ENCODE measurements around the gene NUP210. TPM values are rescaled to one million over a fixed set of nuclear protein-coding genes. Genes with fewer than 3 reads are reported as not detected.

The NUP210 gene
- total and polyA plus RNA-seq, 4 donors = 9.9 to 38.6 (median 22.9) TPM

DNA sequence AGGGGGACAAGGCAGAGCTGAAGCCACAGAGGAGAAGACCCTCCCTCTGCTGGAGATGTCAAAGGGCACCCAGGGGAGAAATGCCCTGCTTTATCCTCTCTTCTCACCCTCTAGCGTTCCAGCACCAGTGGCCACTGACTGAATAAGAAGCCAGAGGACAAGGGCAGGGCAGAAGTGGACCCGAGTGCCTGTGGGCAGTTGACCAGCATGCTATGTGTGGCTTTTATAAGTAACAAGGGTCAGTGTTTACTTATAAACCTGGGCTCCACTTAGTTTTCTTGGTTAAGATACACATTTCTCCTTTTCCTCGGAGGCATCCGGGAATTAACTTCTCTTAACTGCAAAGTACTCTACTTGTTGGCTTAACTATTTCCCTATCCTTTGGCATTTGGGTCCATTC, 46.7 kb upstream of the NUP210 start:
- peaks cover 0 to 8% (median 4%) of the 10 kb centered on the region in 4 donors for H3K4me1 ChIP-seq (ENCODE audit: control insufficient read depth in 4 of 4, insufficient read depth in 4 of 4, low read length in 3 of 4)
- H3K27me3 ChIP-seq (ENCODE audit: control insufficient read depth in 4 of 4, insufficient read depth in 4 of 4, low read length in 3 of 4) = no peaks in the 10 kb centered on the region
- no peak overlapping the region for H3K4me3 ChIP-seq (ENCODE audit: low read depth in 1 of 3, low read length in 3 of 3)
- no peak overlapping the region for H3K9ac ChIP-seq (ENCODE audit: low read depth in 1 of 2, low read length in 2 of 2)
- DNase-seq (ENCODE audit: low spot score) = no peak
- TF ChIP-seq YY1 (IDR thresholded peaks at IDR 0.05) (no peak), JUND (IDR thresholded peaks at IDR 0.05) (no peak), HNF4G (IDR thresholded peaks at IDR 0.05) (no peak), FOXA1 (IDR thresholded peaks at IDR 0.05) (no peak), FOXA2 (IDR thresholded peaks at IDR 0.05) (no peak), CTCF (IDR thresholded peaks at IDR 0.05; ENCODE audit: low read depth, low read length, missing input control) (no peak), HNF4A (conservative IDR thresholded peaks at IDR 0.05) (no peak)
- TF ChIP-seq, protein P1, sequence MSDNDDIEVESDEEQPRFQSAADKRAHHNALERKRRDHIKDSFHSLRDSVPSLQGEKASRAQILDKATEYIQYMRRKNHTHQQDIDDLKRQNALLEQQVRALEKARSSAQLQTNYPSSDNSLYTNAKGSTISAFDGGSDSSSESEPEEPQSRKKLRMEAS (IDR thresholded peaks at IDR 0.05) = no peak
- no peaks in the 10 kb centered on the region for H3K36me3 ChIP-seq (ENCODE audit: control insufficient read depth in 4 of 4, insufficient read depth in 3 of 4, low read depth in 1 of 4, low read length in 3 of 4)
- 95% methylated on average over 4 of the region's 4 CpGs for WGBS
- H3K9me3 ChIP-seq (ENCODE audit: control insufficient read depth in 4 of 4, low read length in 3 of 4) = no peaks in the 10 kb centered on the region
- no peak overlapping the region for H3K27ac ChIP-seq (ENCODE audit: low read depth in 1 of 2, low read length in 2 of 2)

- WGBS = 88% methylated on average over 4 of the region's 4 CpGs
- no peak overlapping the region for H3K9ac ChIP-seq (ENCODE audit: low read depth in 1 of 2, low read length in 2 of 2)
- H3K27ac ChIP-seq (ENCODE audit: low read depth in 1 of 2, low read length in 2 of 2) = no peak overlapping the region
- no peaks in the 10 kb centered on the region for H3K36me3 ChIP-seq (ENCODE audit: control insufficient read depth in 4 of 4, insufficient read depth in 3 of 4, low read depth in 1 of 4, low read length in 3 of 4)
- no peaks in the 10 kb centered on the region for H3K4me1 ChIP-seq (ENCODE audit: control insufficient read depth in 4 of 4, insufficient read depth in 4 of 4, low read length in 3 of 4)
- TF ChIP-seq HNF4G (IDR thresholded peaks at IDR 0.05) (no peak), EGR1 (IDR thresholded peaks at IDR 0.05; ENCODE audit: low read depth in 2 of 2) (no peak), FOXA1 (IDR thresholded peaks at IDR 0.05) (no peak), YY1 (IDR thresholded peaks at IDR 0.05) (no peak), RAD21 (IDR thresholded peaks at IDR 0.05) (no peak), RXRA (IDR thresholded peaks at IDR 0.05) (no peak), SP1 (IDR thresholded peaks at IDR 0.05) (no peak), GABPA (IDR thresholded peaks at IDR 0.05 in 1 of 2, conservative IDR thresholded peaks at IDR 0.05 in 1 of 2) (no peak), JUND (IDR thresholded peaks at IDR 0.05) (no peak)
- TF ChIP-seq, protein P2, sequence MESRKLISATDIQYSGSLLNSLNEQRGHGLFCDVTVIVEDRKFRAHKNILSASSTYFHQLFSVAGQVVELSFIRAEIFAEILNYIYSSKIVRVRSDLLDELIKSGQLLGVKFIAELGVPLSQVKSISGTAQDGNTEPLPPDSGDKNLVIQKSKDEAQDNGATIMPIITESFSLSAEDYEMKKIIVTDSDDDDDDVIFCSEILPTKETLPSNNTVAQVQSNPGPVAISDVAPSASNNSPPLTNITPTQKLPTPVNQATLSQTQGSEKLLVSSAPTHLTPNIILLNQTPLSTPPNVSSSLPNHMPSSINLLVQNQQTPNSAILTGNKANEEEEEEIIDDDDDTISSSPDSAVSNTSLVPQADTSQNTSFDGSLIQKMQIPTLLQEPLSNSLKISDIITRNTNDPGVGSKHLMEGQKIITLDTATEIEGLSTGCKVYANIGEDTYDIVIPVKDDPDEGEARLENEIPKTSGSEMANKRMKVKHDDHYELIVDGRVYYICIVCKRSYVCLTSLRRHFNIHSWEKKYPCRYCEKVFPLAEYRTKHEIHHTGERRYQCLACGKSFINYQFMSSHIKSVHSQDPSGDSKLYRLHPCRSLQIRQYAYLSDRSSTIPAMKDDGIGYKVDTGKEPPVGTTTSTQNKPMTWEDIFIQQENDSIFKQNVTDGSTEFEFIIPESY (IDR thresholded peaks at IDR 0.05) = no peak
- TF ChIP-seq, protein P3, sequence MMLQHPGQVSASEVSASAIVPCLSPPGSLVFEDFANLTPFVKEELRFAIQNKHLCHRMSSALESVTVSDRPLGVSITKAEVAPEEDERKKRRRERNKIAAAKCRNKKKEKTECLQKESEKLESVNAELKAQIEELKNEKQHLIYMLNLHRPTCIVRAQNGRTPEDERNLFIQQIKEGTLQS (IDR thresholded peaks at IDR 0.05) = no peak
- TF ChIP-seq, protein P1 (IDR thresholded peaks at IDR 0.05) = no peak
- H3K9me3 ChIP-seq (ENCODE audit: control insufficient read depth in 4 of 4, low read length in 3 of 4) = no peaks in the 10 kb centered on the region
- no peaks in the 10 kb centered on the region for H3K27me3 ChIP-seq (ENCODE audit: control insufficient read depth in 4 of 4, insufficient read depth in 4 of 4, low read length in 3 of 4)
- H3K4me3 ChIP-seq (ENCODE audit: low read depth in 1 of 3, low read length in 3 of 3) = no peak overlapping the region
- DNase-seq (ENCODE audit: low spot score) = no peak
Observed at GRCh38 chr3:13465236-13465873, 45.2 kb upstream of the NUP210 start.

Data from liver (tissue), 9 donors.